AG10803 (cell line): ENCODE measurements around the gene FITM2.

ENCODE experiments used
- DNase-seq: peaks from one replicate; pipeline ENCODE4 v3.0.0; 2010; ENCODE audit warnings: low read depth
- H3K4me3 ChIP-seq: 2 replicates; pipeline ENCODE4 v1.5.1; 2011; ENCODE audit warnings: mild to moderate bottlenecking, low read length, control low read depth
- TF ChIP-seq, protein P1 (sequence below): conservative IDR thresholded peaks from 2 replicates; pipeline ENCODE4 v1.5.1; 2011; ENCODE audit warnings: mild to moderate bottlenecking, low read length, control low read depth, inconsistent platforms

The FITM2 gene

DNA sequence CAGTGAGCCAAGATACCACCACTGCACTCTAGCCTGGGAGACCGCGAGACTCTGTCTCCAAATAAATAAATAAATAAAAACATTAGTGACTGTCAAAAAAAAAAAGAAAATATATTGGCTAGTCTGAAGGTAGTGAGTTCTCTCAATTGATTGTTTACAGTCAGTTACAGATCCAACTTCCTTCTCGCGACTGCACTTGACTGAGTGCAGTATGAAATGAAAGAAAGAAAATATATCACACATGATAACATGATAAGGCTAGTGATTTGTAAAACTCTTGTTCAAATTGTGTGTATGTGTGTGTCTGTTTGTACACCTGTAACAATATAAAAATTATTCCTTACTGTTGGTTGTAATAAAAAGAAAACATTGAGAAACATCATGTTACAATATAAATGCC is 33.7 kb upstream of the FITM2 start:
- no peak for DNase-seq
- TF ChIP-seq, protein P1, sequence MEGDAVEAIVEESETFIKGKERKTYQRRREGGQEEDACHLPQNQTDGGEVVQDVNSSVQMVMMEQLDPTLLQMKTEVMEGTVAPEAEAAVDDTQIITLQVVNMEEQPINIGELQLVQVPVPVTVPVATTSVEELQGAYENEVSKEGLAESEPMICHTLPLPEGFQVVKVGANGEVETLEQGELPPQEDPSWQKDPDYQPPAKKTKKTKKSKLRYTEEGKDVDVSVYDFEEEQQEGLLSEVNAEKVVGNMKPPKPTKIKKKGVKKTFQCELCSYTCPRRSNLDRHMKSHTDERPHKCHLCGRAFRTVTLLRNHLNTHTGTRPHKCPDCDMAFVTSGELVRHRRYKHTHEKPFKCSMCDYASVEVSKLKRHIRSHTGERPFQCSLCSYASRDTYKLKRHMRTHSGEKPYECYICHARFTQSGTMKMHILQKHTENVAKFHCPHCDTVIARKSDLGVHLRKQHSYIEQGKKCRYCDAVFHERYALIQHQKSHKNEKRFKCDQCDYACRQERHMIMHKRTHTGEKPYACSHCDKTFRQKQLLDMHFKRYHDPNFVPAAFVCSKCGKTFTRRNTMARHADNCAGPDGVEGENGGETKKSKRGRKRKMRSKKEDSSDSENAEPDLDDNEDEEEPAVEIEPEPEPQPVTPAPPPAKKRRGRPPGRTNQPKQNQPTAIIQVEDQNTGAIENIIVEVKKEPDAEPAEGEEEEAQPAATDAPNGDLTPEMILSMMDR = no peak
- H3K4me3 ChIP-seq = no peak overlapping the region

DNA sequence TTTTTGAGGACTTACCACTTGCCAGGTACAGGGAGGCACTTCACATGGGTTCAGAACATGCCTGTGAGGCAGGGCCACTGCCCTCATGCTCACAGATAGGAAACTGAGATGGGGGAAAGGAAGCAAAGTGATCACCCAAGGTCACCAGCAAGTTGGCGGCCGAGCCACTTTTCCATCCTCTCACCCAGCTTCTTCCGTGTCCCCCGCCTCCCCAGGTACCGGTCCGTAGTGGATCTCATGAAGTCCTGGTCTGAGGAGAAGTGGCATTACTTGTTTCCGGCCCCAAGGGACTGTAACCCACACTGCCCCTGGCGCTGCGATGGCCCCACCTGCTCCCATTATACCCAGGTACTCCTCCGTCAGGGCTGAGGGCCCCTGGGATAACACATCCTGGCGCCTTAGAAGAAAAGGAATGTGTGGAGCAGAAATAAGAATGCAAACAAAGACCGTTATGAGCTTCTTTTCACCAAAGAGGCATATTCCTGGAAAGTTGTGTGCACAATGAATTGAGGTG is 32.2 kb upstream of the FITM2 start:
- H3K4me3 ChIP-seq = no peak overlapping the region
- no peak for DNase-seq
- TF ChIP-seq, protein P1 = no peak

DNA sequence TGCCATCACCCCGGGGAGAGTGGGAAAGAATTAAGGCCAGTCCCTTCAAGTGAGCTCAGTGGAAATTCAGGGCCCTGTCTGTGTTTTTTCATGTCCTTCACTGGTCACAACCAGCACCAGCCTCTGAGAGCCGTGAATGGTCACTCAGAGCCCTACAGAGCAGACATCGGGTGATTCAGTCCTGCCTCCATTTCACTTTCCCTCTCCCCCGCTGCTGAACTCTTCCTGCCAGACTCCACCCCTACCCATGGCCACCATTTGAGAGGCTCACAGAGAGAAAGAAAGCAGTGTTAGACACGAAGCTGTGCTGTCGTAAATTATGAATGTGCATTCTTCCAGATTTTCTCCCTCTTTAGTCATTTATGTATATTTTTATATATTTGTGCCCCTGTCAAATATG is 31.2 kb upstream of the FITM2 start:
- H3K4me3 ChIP-seq = no peak overlapping the region
- TF ChIP-seq, protein P1 = no peak
- no peak for DNase-seq

DNA sequence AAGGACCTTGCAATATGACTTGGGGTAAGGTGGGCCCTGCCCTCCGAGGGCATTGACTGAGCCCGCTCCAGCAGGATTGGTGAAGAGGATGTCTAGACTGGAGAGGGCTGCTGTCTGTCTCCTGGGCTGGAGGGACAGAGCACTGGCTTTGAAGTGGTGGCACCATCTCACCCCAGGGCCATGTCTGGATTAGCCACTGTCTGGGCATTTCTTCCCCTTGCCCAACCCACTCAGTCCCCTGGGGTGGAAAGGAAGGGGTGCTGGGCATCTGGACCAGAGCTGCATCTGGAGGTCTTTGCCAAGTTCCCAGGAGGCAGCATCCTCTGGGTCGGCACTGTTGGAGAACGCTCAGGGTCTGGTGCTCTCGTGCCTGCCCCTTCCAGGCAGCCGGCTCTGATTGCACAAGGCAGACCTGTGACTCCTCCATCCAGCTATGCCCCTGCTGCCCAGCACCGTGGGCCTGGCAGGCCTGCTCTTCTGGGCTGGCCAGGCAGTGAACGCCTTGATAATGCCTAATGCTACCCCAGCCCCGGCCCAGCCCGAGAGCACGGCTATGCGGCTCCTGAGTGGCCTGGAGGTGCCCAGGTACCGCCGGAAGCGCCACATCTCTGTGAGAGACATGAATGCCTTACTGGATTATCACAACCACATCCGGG is 25.9 kb upstream of the FITM2 start, which contains the start of gene R3HDML:
Gene R3HDML (plus strand): TSS at position 319 of the 656 bp plus-strand sequence. CDS start 115 bp downstream, at position 434.
- DNase-seq = no peak
- TF ChIP-seq, protein P1 = no peak

DNA sequence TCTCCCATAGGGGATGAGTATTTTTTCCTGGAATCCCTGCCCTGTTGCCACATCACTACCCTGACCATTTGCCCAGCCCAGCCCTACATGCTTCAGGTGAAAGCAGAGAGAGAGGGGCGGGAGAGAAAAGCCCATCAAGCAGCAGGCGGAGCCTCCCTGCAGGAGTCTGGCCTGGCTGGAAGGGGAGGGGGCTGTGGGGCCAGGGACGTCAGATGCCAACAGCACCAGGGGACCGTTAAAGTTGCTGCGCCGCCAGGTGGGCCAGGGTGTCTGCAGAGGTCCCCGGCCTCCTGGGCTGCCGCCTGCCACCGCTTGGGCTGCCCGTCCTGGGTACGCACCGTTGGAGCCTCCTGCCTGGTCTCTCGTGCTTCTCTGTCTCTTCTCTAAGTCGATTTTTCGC is 25.1 kb upstream of the FITM2 start:
- no peak for DNase-seq
- no peak overlapping the region for H3K4me3 ChIP-seq
- TF ChIP-seq, protein P1 = no peak

More for the DNA sequence above, 25.9 kb upstream of the FITM2 start, which contains the start of gene R3HDML:
- H3K4me3 ChIP-seq = no peak within 1 kb of the TSS

DNA sequence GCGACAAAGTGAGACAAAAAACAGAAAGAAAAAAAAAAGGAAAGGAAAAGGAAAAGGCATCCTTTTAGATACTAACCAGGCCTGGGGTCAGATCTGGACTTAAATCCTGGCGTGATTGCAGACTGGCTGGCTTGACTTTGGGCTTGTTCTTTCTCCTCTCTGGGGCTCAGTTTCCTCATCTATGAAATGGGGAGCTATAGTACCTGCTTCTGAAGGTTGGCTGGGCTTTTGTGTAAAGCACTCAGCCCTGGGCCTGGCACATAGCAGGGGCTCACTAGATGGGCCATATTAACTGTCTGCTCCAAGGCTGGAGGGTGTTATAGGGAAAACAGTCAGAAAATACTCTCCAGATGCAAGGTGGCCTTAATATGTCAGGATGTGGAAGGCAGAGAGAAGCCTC is 24.7 kb upstream of the FITM2 start:
- TF ChIP-seq, protein P1 = no peak
- no peak overlapping the region for H3K4me3 ChIP-seq
- DNase-seq = no peak

DNA sequence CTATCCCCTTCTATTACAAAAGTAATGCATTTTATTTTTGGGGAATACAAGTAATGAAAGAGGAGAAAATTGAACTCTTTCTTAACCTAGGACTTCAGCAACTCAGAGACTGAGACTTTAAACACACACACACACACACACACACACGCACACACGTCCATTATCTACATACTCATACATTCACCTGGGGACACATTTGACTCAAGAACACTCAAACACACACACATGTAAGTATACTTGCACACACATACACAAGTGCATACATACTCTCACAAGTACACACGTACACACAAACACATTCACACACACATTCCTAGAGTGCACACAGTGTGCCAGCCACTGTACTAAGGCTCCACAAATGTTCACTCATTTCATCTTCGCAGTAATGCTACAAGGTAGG is 23.7 kb upstream of the FITM2 start:
- no peak for DNase-seq
- TF ChIP-seq, protein P1 = no peak
- no peak overlapping the region for H3K4me3 ChIP-seq
